Measurements from ENCODE around the gene LRIT2.
"Not testable (repeated sequence)": the region's sequence is repeated elsewhere in the genome, so short reads cannot be mapped to it uniquely, and the experiment has no call there.

The LRIT2 gene

GRCh38 chr10:84180386-84180785 is 45.0 kb downstream of the LRIT2 start:
- DNase-seq (ENCODE audit: low read depth) = not testable (repeated sequence)

DNA sequence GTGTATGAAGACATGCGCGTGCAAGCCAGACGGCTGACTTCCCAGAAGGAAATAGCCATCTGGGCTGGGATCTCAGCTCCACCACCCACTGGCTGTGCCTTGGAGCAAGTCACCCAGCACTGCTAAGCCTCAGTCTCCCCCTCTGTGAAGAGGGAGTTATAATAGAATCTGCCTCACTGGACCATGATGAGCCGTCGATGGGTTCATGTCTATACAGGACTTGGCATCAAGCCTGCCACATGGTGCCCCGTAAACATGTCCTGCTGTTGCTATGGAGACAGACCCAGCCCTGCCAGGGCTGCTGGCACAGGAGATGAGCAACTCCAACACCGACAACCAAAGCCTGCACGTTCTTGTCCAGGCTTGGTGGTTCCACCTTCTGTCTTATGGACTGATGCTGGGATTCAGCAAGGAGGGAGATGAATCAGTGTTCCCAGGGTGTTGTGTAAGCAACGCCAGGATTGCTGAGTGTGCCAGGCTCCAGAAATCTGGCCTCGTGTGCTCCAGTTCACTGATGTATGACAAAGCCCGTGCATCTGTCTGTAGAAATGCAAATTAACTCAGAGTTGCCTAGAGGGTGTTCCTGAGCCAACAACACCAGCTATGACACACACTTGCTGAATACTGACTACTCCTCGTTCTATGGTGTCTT is 46.2 kb downstream of the LRIT2 start:
- DNase-seq (ENCODE audit: low read depth) = no peak

GRCh38 chr10:84178160-84178609 is 47.2 kb downstream of the LRIT2 start:
- DNase-seq (ENCODE audit: low read depth) = no peak

DNA sequence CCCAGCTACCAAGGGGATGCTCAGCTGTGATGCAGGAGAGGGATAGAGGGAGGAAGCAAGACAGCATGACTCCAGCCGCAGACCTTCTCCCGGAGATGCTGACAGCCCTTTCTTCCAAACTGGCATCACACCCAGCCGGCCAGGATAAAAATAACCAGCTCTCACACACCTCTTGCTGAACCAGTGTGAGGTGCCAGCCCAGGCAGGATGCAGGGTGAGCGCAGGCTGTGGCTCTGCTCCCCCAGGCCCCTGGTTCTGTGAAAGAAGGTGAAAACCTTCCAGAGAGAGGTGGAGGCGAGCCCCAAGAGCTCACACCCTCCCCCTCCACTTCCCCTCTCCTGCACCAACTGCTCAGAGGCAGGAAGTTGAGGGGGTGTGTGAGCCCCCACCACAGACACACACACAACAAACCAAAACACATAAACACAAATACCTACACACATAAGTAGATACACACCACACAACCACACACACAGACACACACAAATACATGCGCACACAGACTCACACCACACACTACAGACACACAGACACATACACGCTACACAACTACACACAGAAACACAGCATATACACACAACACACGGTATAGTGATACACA is 47.7 kb downstream of the LRIT2 start:
- no peak for DNase-seq (ENCODE audit: low read depth)

GRCh38 chr10:84176836-84177474 is 48.4 kb downstream of the LRIT2 start:
- DNase-seq (ENCODE audit: low read depth) = no peak

DNA sequence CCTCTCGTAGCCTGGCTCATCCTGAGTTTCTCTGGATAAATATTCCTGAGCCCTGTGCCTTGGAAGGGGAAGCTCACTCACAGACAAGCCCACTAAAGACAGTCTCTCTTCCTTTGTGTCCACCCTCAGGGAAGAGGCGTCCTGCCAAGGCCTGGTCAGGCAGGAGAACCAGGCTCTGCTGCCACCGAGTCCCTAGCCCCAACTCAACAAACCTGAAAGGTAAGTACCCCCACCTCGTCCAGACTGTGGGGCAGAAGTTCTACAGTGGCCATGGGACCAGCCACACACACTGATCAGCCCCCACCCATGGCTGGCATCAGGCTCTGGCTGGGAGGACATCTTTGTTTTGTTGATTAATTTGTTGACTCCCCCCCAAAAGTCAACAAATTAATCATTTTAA is 49.0 kb downstream of the LRIT2 start:
- DNase-seq (ENCODE audit: low read depth) = no peak

DNA sequence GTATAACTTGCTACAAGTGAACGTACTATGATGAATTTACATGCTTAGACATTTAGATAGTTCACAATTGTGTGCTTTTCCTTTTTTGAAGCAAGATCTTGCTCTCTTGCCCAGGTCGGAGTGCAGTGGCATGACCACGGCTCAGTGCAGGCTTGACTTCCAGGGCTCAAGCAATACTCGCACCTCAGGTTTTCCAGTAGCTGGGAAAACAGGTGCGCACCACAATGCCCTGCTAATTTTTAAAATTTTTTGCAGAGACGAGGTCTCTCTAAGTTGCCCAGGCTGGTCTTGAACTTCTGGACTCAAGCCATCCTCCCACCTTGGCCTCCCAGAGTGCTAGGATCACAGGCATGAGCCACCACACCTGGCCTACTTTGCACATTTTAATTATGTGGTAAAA is 49.9 kb downstream of the LRIT2 start:
- DNase-seq (ENCODE audit: low read depth) = no peak

DNA sequence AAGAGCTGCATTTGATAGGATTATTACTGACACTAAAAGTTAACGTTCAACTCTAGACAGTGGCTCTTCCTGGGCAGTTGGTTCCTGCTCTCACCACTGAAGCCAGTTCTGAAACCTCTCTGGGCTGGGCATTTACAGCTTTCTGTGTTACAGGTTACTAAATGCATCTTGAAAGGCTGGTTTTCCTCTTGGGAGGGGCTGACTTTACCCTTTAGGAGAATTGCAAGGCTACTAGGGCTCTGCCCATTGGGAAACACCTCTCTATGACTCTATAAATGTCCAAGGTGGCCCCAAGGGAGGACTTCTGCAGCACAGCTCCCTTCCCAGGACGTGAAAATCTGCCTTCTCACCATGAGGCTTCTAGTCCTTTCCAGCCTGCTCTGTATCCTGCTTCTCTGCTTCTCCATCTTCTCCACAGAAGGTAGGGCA is 51.8 kb downstream of the LRIT2 start, which contains the start of gene GPR15LG:
Gene GPR15LG (plus strand): TSS at position 301 of the 429 bp plus-strand sequence. CDS start 51 bp downstream, at position 352.
- no peak for DNase-seq (ENCODE audit: low read depth)

DNA sequence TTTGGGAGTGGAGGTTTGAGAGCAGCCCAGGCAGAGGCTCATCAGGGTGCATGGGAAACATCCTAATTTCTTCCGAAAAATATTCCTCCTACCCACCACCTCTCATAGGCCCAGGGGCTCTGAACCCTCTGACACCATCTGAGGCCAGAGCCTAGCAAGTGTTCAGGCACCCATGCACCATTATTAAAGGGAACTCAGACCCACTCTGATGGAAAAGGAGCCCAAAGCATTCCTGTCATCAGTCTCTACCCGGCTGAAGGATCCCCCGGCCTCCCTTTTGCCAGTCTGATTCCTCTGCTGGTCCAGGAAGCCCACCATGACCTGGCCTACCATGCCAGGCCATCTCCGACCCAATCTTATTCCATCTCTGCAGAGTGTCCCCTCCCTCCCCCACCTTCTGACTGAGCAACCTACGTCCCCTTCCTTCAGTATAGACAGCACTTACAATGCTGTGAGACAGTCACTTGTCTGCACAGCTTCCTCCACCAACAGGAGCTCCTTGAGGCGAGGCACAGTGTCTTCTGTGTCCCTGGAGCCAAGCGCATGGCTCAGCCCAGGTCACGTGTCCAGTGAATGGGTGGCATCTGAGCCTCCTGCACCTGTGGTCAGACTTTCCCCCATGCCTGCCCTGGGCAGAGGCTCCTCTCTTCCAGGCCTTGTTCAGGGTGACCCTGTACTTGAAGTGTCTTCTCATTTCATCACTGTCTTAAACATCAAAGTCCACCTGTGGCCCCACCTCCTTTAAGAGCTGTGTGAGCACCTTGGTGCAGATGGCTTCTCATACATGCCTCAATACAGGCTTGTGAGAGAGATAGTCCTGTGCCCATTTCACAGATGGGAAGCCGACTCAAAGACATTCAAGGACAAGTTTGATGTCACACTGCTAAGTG is 52.6 kb downstream of the LRIT2 start:
- DNase-seq (ENCODE audit: low read depth) = no peak

- DNase-seq (ENCODE audit: low read depth) = not testable (repeated sequence)
Measured at GRCh38 chr10:84171700-84172466, 53.5 kb downstream of the LRIT2 start.

GRCh38 chr10:84171237-84171636 is 54.1 kb downstream of the LRIT2 start:
- DNase-seq (ENCODE audit: low read depth) = not testable (repeated sequence)
